ENCODE measurements around the gene HECW1.

HECW1 gene

DNA sequence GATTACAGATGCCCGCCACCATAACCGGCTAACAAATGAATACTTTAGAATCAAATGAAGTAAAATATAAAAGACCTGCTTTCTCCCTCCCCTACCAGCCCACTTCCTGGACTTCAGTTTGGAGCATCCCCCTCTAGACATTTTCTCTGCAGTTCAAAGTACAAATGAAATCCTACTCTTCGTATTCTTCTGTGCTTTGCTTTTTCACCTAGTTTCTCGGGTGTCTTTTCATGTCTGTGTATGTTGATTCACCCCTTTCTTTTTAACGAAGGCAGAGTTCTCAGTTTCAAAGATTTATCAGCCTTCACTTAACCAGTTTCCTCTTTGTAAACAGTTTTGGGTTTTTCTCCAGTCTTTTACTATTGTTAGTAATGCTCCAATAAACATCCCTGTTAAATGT is 324.6 kb downstream of the HECW1 start:
- H3K4me3 ChIP-seq (ENCODE audit: low read depth, low read length), result no peak overlapping the region
- ChIA-PET CTCF (no interaction called here), POLR2A (no interaction called here)
- no peak for DNase-seq (ENCODE audit: low read depth, low spot score)
- TF ChIP-seq, protein P1, sequence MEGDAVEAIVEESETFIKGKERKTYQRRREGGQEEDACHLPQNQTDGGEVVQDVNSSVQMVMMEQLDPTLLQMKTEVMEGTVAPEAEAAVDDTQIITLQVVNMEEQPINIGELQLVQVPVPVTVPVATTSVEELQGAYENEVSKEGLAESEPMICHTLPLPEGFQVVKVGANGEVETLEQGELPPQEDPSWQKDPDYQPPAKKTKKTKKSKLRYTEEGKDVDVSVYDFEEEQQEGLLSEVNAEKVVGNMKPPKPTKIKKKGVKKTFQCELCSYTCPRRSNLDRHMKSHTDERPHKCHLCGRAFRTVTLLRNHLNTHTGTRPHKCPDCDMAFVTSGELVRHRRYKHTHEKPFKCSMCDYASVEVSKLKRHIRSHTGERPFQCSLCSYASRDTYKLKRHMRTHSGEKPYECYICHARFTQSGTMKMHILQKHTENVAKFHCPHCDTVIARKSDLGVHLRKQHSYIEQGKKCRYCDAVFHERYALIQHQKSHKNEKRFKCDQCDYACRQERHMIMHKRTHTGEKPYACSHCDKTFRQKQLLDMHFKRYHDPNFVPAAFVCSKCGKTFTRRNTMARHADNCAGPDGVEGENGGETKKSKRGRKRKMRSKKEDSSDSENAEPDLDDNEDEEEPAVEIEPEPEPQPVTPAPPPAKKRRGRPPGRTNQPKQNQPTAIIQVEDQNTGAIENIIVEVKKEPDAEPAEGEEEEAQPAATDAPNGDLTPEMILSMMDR (IDR thresholded peaks at IDR 0.05; ENCODE audit: insufficient read depth, low read length, missing control alignments), result no peak

DNA sequence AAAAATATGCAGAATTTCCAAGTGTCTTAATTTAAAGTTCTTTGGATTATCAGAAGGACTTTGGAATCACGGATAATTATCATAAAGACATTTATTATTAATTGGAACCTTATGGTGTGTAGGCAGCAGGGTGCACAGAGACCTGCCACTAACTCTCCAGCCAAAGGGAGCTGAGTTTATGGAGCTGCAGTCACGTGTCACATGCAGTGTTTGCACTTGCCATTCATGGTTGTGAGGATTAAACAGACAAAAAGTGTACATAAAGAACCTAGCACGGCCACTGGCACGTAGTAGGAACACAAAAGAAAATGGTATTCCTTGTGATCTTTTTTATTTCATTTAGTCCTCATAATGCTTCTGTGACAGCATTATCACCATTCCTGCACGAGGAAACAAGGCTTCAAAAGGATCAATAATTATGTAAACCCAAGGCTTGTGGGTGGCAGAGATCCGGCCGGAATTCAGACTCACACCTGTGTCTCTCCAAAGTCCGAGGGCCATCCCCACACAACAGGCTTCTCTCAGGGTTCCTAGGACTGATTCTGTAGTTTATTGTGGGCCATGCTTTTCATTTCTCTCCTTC is 326.5 kb downstream of the HECW1 start:
- no peak overlapping the region for H3K4me3 ChIP-seq (ENCODE audit: low read depth, low read length)
- POLR2A ChIA-PET, result no interaction called here
- CTCF ChIA-PET, result interaction anchor here (0.7 to 2.9 kb wide), 24 partner anchors 8 to 518 kb away, joined by 3 to 23 read pairs (median 4); no protein-coding TSS in a partner anchor
- TF ChIP-seq, protein P1 (IDR thresholded peaks at IDR 0.05; ENCODE audit: insufficient read depth, low read length, missing control alignments), result no peak
- DNase-seq (ENCODE audit: low read depth, low spot score), result no peak

DNA sequence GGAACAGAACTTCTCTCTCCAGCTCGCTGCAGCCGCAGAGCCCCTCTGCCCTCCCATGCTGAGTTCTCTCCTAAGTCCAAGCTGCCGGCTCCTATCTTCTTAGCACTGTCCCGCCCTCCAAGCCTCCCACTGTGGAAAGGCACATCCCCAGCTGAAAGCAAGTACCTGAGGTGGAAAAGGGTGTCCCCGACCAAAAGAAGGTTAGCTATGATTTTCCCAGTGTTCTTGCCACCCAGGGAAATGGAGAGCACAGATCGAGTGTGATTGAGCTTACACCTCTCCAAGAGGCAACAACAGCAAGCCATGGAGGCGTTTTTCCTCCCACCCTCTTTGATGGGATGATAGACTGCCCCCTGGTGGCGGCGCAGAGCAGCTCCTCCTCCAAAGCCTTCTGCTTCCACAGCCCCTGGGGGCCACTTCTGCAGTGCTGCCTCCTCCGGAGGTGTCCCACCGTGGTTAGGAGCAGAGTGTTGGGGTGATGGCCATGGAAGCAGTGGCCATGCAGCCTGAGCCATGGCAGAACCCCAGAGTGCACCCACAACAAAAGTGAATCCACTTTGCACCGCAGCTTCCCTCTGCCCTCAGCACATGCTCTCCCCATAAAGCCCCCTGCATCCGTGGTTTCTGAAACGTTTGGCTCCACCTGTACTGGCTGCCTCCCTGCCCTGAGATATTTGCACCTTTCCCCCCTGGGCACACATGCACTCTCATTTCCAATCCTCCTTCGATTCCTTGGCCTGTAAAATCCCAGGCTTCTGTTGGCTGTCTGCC is 327.4 kb downstream of the HECW1 start:
- TF ChIP-seq, protein P1 (IDR thresholded peaks at IDR 0.05; ENCODE audit: insufficient read depth, low read length, missing control alignments), result peak; percentile 78
- ChIA-PET CTCF (interaction anchor here (0.6 to 2.9 kb wide), 31 partner anchors 9 to 519 kb away, joined by 3 to 23 read pairs (median 4); no protein-coding TSS in a partner anchor), POLR2A (no interaction called here)
- H3K4me3 ChIP-seq (ENCODE audit: low read depth, low read length), result no peak overlapping the region
- DNase-seq (ENCODE audit: low read depth, low spot score), result no peak

DNA sequence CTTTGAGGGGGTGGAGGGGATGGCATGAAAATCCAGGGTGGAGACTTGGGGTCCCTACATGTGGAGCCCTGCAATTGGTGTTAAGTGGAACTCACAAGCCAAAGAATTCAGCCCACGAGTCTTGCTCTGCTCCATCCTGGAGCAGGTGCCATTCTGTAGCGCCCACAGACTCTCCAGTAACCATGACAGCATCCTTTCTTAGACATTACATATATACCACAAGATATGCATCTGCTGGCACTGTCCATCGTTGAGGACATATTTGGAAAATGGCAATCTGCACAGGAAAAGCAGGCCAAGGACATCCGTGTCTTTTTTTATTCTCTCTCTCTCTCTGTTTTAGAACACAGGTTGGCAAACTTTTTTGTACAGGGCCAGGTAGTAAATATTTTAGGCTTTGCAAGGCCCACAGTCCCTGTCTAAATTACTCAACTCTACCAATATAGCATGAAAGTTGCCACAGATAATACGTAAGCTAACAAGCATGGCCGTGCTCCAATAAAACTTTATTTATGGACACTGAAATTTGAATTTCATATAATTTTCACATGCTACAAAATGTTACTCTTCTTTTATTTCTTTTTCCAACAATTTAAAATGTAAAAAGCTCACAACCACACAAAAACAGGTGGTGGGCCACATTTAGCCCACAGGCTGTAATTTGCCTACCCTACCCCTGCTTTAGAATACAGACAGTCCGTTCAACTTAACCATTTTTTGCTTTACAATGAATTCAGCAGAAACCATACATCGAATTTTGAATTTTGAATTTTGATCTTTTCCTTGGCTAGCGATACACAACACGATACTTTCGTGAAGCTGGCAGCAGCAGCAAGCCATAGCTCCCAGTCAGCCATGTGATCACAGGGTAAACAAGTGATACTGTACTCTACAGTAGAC is 329.0 kb downstream of the HECW1 start:
- POLR2A ChIA-PET, result no interaction called here

DNA sequence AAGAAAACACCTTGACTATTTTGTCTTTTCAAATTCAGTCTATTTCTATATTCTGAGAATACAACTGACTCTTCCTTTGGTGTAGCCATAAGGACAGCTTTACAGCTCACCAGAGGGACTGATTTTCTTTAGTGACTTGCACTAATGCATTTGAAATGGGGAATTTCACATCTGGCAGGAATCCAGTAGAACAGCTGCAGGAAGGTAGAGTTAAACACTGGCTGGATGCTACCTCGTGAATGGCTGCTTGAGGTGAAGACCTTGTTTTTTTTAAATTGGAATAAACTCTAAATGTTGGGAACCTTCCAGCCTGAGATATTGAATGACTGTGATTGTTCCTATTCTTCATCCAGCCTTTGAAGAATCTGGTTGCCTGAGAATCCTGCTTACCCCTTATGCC is 330.9 kb downstream of the HECW1 start:
- CTCF ChIA-PET, result interaction anchor here (1.2 to 3.7 kb wide), 2 partner anchors 12 to 501 kb away, joined by 3 to 18 read pairs; no protein-coding TSS in a partner anchor
- H3K4me3 ChIP-seq (ENCODE audit: low read depth, low read length), result no peak overlapping the region
- TF ChIP-seq, protein P1 (IDR thresholded peaks at IDR 0.05; ENCODE audit: insufficient read depth, low read length, missing control alignments), result no peak
- POLR2A ChIA-PET, result no interaction called here
- DNase-seq (ENCODE audit: low read depth, low spot score), result no peak

More for the DNA sequence above, 329.0 kb downstream of the HECW1 start:
- H3K4me3 ChIP-seq (ENCODE audit: low read depth, low read length), result no peak overlapping the region
- TF ChIP-seq, protein P1 (IDR thresholded peaks at IDR 0.05; ENCODE audit: insufficient read depth, low read length, missing control alignments), result no peak
- no peak for DNase-seq (ENCODE audit: low read depth, low spot score)
- CTCF ChIA-PET, result interaction anchor here (1.2 to 3.7 kb wide), 4 partner anchors 9 to 499 kb away, joined by 4 to 18 read pairs (median 8); no protein-coding TSS in a partner anchor
